ENCODE results near the gene EFNA5. TPM values are rescaled to one million over a fixed set of nuclear protein-coding genes. Genes with fewer than 3 reads are reported as not detected.

The EFNA5 gene
- total RNA-seq, 1 experiment from 2014 or later, result 42.7 TPM

- Histone ChIP-seq H2AFZ (no peak overlapping the region), H3K79me2 (ENCODE audit: low read depth) (peaks cover 99% of the 10 kb centered on the region), H4K20me1 (ENCODE audit: insufficient read depth) (peaks cover 55% of the 10 kb centered on the region), H3K9me3 (ENCODE audit: insufficient read depth, low read depth) (no peaks in the 10 kb centered on the region), H3K36me3 (ENCODE audit: low read depth) (peaks cover 4% of the 10 kb centered on the region; the same call in 1 of the 2 replicates), H3K9me2 (ENCODE audit: insufficient read depth) (no peaks in the 10 kb centered on the region), H3K4me2 (no peak overlapping the region), H3F3A (ENCODE audit: insufficient read depth, low read depth) (no peaks in the 10 kb centered on the region), H3K4me3 (no peak overlapping the region), H3K27me3 (ENCODE audit: insufficient read depth, low read depth) (no peaks in the 10 kb centered on the region), H3K4me1 (replicated peaks; ENCODE audit: insufficient read depth) (peaks cover 23% of the 10 kb centered on the region), H3K27ac (no peak overlapping the region)
- POLR2A ChIA-PET (ENCODE audit: unreplicated experiment), result interaction anchor here (0.6 kb wide), 1 partner anchor 115 kb away, joined by 3 read pairs; no protein-coding TSS in a partner anchor
- intact Hi-C loops (cut with micrococcal nuclease; ENCODE audit: unreplicated experiment), result no loop called here
- no TSS peak for BruUV-seq (replicated peaks)
- DNase-seq, result no peak
- CTCF ChIA-PET, result no interaction called here
- TF ChIP-seq EZH2 (IDR thresholded peaks at IDR 0.05; ENCODE audit: low read depth) (no peak), CTCF (conservative IDR thresholded peaks at IDR 0.05) (no peak)
Measured at GRCh38 chr5:107658528-107658927, 12.2 kb downstream of the EFNA5 start.

- H3K4me2 ChIP-seq, result no peak overlapping the region
- peaks cover 23% of the 10 kb centered on the region for H3K4me1 ChIP-seq (replicated peaks; ENCODE audit: insufficient read depth)
- H2AFZ ChIP-seq, result no peak overlapping the region
- no peaks in the 10 kb centered on the region for H3K27me3 ChIP-seq (ENCODE audit: insufficient read depth, low read depth)
- peaks cover 49% of the 10 kb centered on the region for H4K20me1 ChIP-seq (ENCODE audit: insufficient read depth)
- H3K79me2 ChIP-seq (ENCODE audit: low read depth), result peaks cover 99% of the 10 kb centered on the region
- H3K9me2 ChIP-seq (ENCODE audit: insufficient read depth), result no peaks in the 10 kb centered on the region
- BruUV-seq (replicated peaks), result no TSS peak
- ChIA-PET CTCF (no interaction called here), POLR2A (ENCODE audit: unreplicated experiment) (no interaction called here)
- no peak overlapping the region for H3K27ac ChIP-seq
- no peak for DNase-seq
- intact Hi-C loops (cut with micrococcal nuclease; ENCODE audit: unreplicated experiment), result no loop called here
- TF ChIP-seq EZH2 (IDR thresholded peaks at IDR 0.05; ENCODE audit: low read depth) (no peak), CTCF (conservative IDR thresholded peaks at IDR 0.05) (no peak)
- H3K4me3 ChIP-seq, result no peak overlapping the region
- H3K36me3 ChIP-seq (ENCODE audit: low read depth), result no peaks in the 10 kb centered on the region
- no peaks in the 10 kb centered on the region for H3K9me3 ChIP-seq (ENCODE audit: insufficient read depth, low read depth)
- no peaks in the 10 kb centered on the region for H3F3A ChIP-seq (ENCODE audit: insufficient read depth, low read depth)
Measured at GRCh38 chr5:107655831-107656230, 14.9 kb downstream of the EFNA5 start.

- POLR2A ChIA-PET (ENCODE audit: unreplicated experiment), result interaction anchor here (0.8 kb wide), 1 partner anchor 35 kb away, joined by 5 read pairs; no protein-coding TSS in a partner anchor
- H4K20me1 ChIP-seq (ENCODE audit: insufficient read depth), result peaks cover 54% of the 10 kb centered on the region
- intact Hi-C loops (cut with micrococcal nuclease; ENCODE audit: unreplicated experiment), result loop anchor here (5.0 kb wide), 1 partner anchor 58 kb away; no protein-coding TSS in a partner anchor
- no peaks in the 10 kb centered on the region for H3K9me3 ChIP-seq (ENCODE audit: insufficient read depth, low read depth)
- no TSS peak for BruUV-seq (replicated peaks)
- H3K4me3 ChIP-seq, result no peak overlapping the region
- peaks cover 100% of the 10 kb centered on the region for H3K79me2 ChIP-seq (ENCODE audit: low read depth)
- H3K4me2 ChIP-seq, result no peak overlapping the region
- H3K36me3 ChIP-seq (ENCODE audit: low read depth), result no peaks in the 10 kb centered on the region
- 0 out of 2 replicates have a peak, but pooled peaks cover 3% of the 10 kb centered on the region for H3F3A ChIP-seq (ENCODE audit: insufficient read depth, low read depth)
- no peak for DNase-seq
- H2AFZ ChIP-seq, result no peak overlapping the region
- no peak for TF ChIP-seq EZH2 (IDR thresholded peaks at IDR 0.05; ENCODE audit: low read depth)
- no peak for TF ChIP-seq CTCF (conservative IDR thresholded peaks at IDR 0.05)
- CTCF ChIA-PET, result no interaction called here
- H3K27ac ChIP-seq, result no peak overlapping the region
- peaks cover 23% of the 10 kb centered on the region for H3K4me1 ChIP-seq (replicated peaks; ENCODE audit: insufficient read depth)
- no peaks in the 10 kb centered on the region for H3K9me2 ChIP-seq (ENCODE audit: insufficient read depth)
- H3K27me3 ChIP-seq (ENCODE audit: insufficient read depth, low read depth), result no peaks in the 10 kb centered on the region
Measured at GRCh38 chr5:107654827-107655226, 15.9 kb downstream of the EFNA5 start.

Data from PC-9 (cell line).